PC-9 (cell line): ENCODE results near the gene POMP. TPM values are rescaled to one million over a fixed set of nuclear protein-coding genes. Genes with fewer than 3 reads are reported as not detected.

Source experiments
- BruUV-seq: library from RNA; stranded (reverse); fragments of 400-500 nt; replicated peaks from 2 replicates; lab custom pipeline; 2021; lab: Mats Ljungman, UMichigan
- CTCF ChIA-PET: fragments of 300-600 bp; sonication (Branson Sonifier 250); formaldehyde crosslinking; loops from one replicate; lab custom pipeline; 2022; ENCODE audit warnings: antibody characterized with exemption; lab: Charles Lee
- POLR2A ChIA-PET: fragments of 300-600 bp; sonication (Branson Sonifier 250); formaldehyde crosslinking; loops from one replicate; lab custom pipeline; 2022; ENCODE audit warnings: antibody characterized with exemption; ENCODE audit not compliant: unreplicated experiment; lab: Charles Lee
- DNase-seq, 2 experiments: peaks; one replicate each; pipeline versions ENCODE4 v3.0.0 to v3.0.0-alpha.2; 2015 to 2022; ENCODE audit warnings: mixed read lengths in 1 of 2
- H2AFZ ChIP-seq: fragments of 200-600 bp; sonication (generic); 2 replicates; pipeline ENCODE4 v1.8.1; 2017; ENCODE audit warnings: antibody characterized with exemption
- H3F3A ChIP-seq: fragments of 200-600 bp; sonication (generic); 2 replicates; pipeline ENCODE4 v1.8.1; 2017; ENCODE audit warnings: antibody characterized with exemption, mild to moderate bottlenecking, low read depth; ENCODE audit not compliant: insufficient read depth
- H3K27ac ChIP-seq: fragments of 200-600 bp; sonication (generic); 2 replicates; pipeline ENCODE4 v1.6.1; 2016; ENCODE audit warnings: mixed run types
- H3K27me3 ChIP-seq: fragments of 200-600 bp; sonication (generic); 2 replicates; pipeline ENCODE4 v1.6.1; 2016; ENCODE audit warnings: low read depth, mixed run types; ENCODE audit not compliant: insufficient read depth
- H3K36me3 ChIP-seq: fragments of 200-600 bp; sonication (generic); 2 replicates; pipeline ENCODE4 v1.6.1; 2016; ENCODE audit warnings: low read depth, mixed run types
- H3K4me1 ChIP-seq: fragments of 200-600 bp; sonication (generic); replicated peaks from 2 replicates; pipeline ENCODE4 v1.6.1; 2016; ENCODE audit warnings: mixed run types; ENCODE audit not compliant: insufficient read depth
- H3K4me2 ChIP-seq: fragments of 200-600 bp; sonication (generic); 2 replicates; pipeline ENCODE4 v1.6.1; 2017; ENCODE audit warnings: mixed run types
- H3K4me3 ChIP-seq: fragments of 200-600 bp; sonication (generic); 2 replicates; pipeline ENCODE4 v1.6.1; 2016; ENCODE audit warnings: mixed run types
- H3K79me2 ChIP-seq: fragments of 200-600 bp; sonication (generic); 2 replicates; pipeline ENCODE4 v1.6.1; 2017; ENCODE audit warnings: low read depth, mixed run types
- H3K9me2 ChIP-seq: fragments of 200-600 bp; sonication (generic); 2 replicates; pipeline ENCODE4 v1.8.1; 2017; ENCODE audit warnings: mild to moderate bottlenecking; ENCODE audit not compliant: insufficient read depth
- H3K9me3 ChIP-seq: fragments of 200-600 bp; sonication (generic); 2 replicates; pipeline ENCODE4 v1.8.1; 2016; ENCODE audit warnings: low read depth; ENCODE audit not compliant: insufficient read depth
- H4K20me1 ChIP-seq: fragments of 200-600 bp; sonication (generic); 2 replicates; pipeline ENCODE4 v1.8.1; 2017; ENCODE audit not compliant: insufficient read depth
- EZH2 ChIP-seq: fragments of 200-600 bp; sonication (generic); IDR thresholded peaks from 2 replicates; pipeline ENCODE4 v1.8.0; 2017; ENCODE audit warnings: antibody characterized with exemption, low read depth
- intact Hi-C: fragments of 100-400 bp; cut with micrococcal nuclease; formaldehyde crosslinking; loops from one replicate; pipeline ENCODE4 v1.10.0; 2022; ENCODE audit not compliant: unreplicated experiment
- total RNA-seq: library from RNA; stranded (reverse); gene quantifications from 2 replicates; pipeline ENCODE4 v1.2.3, GENCODE V29; 2021
- TF ChIP-seq, protein P1 (sequence below): fragments of 200-600 bp; sonication (generic); conservative IDR thresholded peaks from 2 replicates; pipeline ENCODE4 v1.6.1; 2017; ENCODE audit warnings: mixed run types, antibody characterized with exemption, mild to moderate bottlenecking, moderate library complexity

The POMP gene
- total RNA-seq, 1 experiment from 2014 or later = 63.7 TPM

DNA sequence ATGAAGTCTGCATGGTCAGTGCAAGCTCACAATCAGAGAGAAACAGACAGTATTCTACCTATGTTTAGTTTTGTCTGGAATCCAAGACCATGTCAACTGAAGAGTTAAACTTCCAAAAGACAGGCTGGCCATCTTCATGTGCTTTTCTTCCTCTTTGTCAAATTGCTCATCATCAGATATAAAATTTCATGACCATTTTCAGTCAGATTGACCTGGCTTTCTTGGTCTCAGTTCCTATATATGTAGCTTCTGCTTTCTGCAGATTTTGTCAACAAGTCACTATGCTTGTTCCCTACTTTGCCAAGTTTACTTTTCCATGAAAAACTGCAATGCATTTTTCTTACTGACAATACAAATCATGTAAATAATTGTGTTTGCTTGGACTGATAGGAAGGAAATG is 46.0 kb downstream of the POMP start:
- BruUV-seq = no TSS peak
- H3K4me2 ChIP-seq = no peak overlapping the region

DNA sequence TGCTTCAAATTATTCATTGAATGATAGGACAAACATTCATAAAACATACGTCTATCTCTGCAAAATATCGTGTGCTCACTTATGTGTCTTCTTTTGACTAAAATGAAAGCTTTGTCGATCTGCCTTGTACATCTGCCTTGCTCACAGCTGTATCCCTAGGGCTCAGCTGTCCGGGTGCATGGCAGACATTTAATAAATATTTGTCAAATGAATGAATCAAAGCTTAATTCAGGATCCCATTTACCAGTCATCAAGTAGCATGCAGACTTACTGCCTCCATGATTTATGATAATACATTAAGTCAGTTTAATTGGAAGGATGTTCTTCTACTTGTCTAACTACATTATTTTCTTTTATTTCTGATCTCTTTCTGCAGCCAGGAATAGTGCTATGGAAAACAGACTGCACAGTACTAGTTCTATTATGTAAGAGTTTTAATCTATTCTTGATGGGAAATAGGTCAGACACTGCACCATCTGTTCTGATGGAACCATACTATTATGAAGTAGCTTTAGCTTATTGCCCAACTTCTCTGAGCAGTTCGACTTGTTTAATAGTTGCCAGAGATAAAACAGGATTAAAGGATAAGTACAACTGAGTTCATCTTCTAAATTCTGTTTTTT is 46.6 kb downstream of the POMP start:
- DNase-seq = no peak
- TF ChIP-seq, protein P1, sequence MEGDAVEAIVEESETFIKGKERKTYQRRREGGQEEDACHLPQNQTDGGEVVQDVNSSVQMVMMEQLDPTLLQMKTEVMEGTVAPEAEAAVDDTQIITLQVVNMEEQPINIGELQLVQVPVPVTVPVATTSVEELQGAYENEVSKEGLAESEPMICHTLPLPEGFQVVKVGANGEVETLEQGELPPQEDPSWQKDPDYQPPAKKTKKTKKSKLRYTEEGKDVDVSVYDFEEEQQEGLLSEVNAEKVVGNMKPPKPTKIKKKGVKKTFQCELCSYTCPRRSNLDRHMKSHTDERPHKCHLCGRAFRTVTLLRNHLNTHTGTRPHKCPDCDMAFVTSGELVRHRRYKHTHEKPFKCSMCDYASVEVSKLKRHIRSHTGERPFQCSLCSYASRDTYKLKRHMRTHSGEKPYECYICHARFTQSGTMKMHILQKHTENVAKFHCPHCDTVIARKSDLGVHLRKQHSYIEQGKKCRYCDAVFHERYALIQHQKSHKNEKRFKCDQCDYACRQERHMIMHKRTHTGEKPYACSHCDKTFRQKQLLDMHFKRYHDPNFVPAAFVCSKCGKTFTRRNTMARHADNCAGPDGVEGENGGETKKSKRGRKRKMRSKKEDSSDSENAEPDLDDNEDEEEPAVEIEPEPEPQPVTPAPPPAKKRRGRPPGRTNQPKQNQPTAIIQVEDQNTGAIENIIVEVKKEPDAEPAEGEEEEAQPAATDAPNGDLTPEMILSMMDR = no peak
- TF ChIP-seq EZH2 = no peak
- no peaks in the 10 kb centered on the region for H3K36me3 ChIP-seq
- intact Hi-C loops = no loop called here
- no TSS peak for BruUV-seq
- no peak overlapping the region for H3K4me2 ChIP-seq
- H3F3A ChIP-seq = no peaks in the 10 kb centered on the region
- ChIA-PET CTCF (no interaction called here), POLR2A (no interaction called here)
- no peaks in the 10 kb centered on the region for H3K9me2 ChIP-seq
- no peak overlapping the region for H3K27ac ChIP-seq
- H3K4me1 ChIP-seq = no peaks in the 10 kb centered on the region
- no peaks in the 10 kb centered on the region for H4K20me1 ChIP-seq
- no peaks in the 10 kb centered on the region for H3K79me2 ChIP-seq
- no peaks in the 10 kb centered on the region for H3K9me3 ChIP-seq
- no peaks in the 10 kb centered on the region for H3K27me3 ChIP-seq
- no peak overlapping the region for H2AFZ ChIP-seq
- no peak overlapping the region for H3K4me3 ChIP-seq

More for the DNA sequence above, 46.0 kb downstream of the POMP start:
- no peaks in the 10 kb centered on the region for H3K4me1 ChIP-seq
- intact Hi-C loops = no loop called here
- no peaks in the 10 kb centered on the region for H3K9me2 ChIP-seq
- H2AFZ ChIP-seq = no peak overlapping the region
- H4K20me1 ChIP-seq = no peaks in the 10 kb centered on the region
- DNase-seq = no peak
- no peaks in the 10 kb centered on the region for H3K36me3 ChIP-seq
- no peaks in the 10 kb centered on the region for H3K27me3 ChIP-seq
- POLR2A ChIA-PET = no interaction called here
- H3K9me3 ChIP-seq = no peaks in the 10 kb centered on the region
- no peaks in the 10 kb centered on the region for H3K79me2 ChIP-seq
- no peak for TF ChIP-seq EZH2
- TF ChIP-seq, protein P1 = no peak
- no peak overlapping the region for H3K4me3 ChIP-seq
- H3K27ac ChIP-seq = no peak overlapping the region
- no peaks in the 10 kb centered on the region for H3F3A ChIP-seq
- CTCF ChIA-PET = no interaction called here

DNA sequence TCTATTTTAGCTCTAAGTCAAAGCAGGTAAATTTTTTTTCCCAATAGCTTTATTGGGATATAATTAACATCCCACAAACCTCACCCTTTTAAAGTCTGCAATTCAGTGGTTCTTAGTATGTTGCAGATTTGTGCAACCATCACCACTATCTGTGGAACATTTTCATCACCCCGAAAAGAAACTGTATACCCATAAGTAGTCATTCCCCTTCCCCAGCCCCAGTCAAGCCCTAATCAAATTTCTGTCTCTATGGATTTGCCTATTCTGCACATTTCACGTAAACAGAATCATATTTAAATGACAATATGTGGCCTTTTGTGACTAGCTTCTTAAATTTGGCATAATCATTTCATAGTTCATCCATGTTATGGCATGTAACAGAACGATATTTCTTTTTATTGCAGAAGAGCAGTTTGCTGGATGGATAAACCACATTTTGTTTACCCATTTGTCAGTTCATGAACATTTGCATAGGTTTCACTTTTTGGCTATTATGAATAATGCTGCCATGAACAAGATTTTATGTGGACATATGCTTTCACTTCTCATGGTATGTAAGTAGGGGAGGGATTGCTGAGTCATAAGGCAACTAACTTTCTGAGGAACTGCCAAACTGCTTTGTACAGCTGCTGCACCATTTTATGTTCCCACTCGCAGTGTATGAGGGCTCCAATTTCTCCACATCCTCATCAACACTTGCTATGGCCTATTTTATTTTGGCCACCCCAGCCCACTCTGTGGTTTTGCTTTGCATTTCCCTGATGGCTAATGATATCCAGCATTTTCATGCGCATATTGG is 48.9 kb downstream of the POMP start:
- POLR2A ChIA-PET = no interaction called here
- Histone ChIP-seq H4K20me1 (no peaks in the 10 kb centered on the region), H3K4me1 (no peaks in the 10 kb centered on the region)

More for the DNA sequence above, 48.9 kb downstream of the POMP start:
- Histone ChIP-seq H3K4me2 (peak overlapping the region; percentile 1; the same call in 1 of the 2 replicates), H3K9me3 (no peaks in the 10 kb centered on the region), H3K4me3 (no peak overlapping the region), H3K79me2 (no peaks in the 10 kb centered on the region), H3K36me3 (no peaks in the 10 kb centered on the region), H3K27me3 (no peaks in the 10 kb centered on the region), H2AFZ (peak overlapping the region; percentile 63; the same call in 1 of the 2 replicates), H3K27ac (no peak overlapping the region), H3K9me2 (no peaks in the 10 kb centered on the region), H3F3A (no peaks in the 10 kb centered on the region)
- peak in 1 of 2 experiments; percentile 47 for DNase-seq
- CTCF ChIA-PET = no interaction called here
- BruUV-seq = no TSS peak
- intact Hi-C loops = no loop called here
- TF ChIP-seq, protein P1 = no peak
- no peak for TF ChIP-seq EZH2
